ENCODE measurements around the gene EFCAB12.

- no peak for TF ChIP-seq EZH2 (IDR thresholded peaks at IDR 0.05; ENCODE audit: borderline replicate concordance, low read length)
- TF ChIP-seq CTCF (IDR thresholded peaks at IDR 0.05; ENCODE audit: low read length), result no peak
Observed at GRCh38 chr3:129358772-129359371, 69.6 kb downstream of the EFCAB12 start.
